Heart left ventricle (tissue), 16 donors: Measurements from ENCODE around the gene CPD. TPM values are rescaled to one million over a fixed set of nuclear protein-coding genes. Genes with fewer than 3 reads are reported as not detected.

Source experiments
- ATAC-seq, 4 donors: fragments of 200-7000 bp; cut with Tn5 transposase; one replicate each; pipeline ENCODE4 v1.9.1; 2020 to 2022; ENCODE audit warnings: moderate library complexity in 4 of 4, mild to moderate bottlenecking in 3 of 4, moderate number of reproducible peaks in 1 of 4
- DNase-seq, 5 donors: peaks; one replicate each; pipeline ENCODE4 v3.0.0-alpha.2; 2020
- H3K27ac ChIP-seq, 12 donors: fragments of 200-600 bp; sonication (generic) in 4 of 12; one replicate each; pipeline versions ENCODE4 v1.5.0 to v1.8.0; 2016 to 2022; ENCODE audit warnings: mild to moderate bottlenecking in 2 of 12
- H3K27me3 ChIP-seq, 9 donors: fragments of 200-600 bp; sonication (generic) in 2 of 9; one replicate each; pipeline versions ENCODE4 v1.5.1 to v1.8.0; 2016 to 2022; ENCODE audit warnings: mild to moderate bottlenecking in 3 of 9
- H3K36me3 ChIP-seq, 9 donors: fragments of 200-600 bp; sonication (generic) in 2 of 9; one replicate each; pipeline versions ENCODE4 v1.5.0 to v1.8.0; 2018 to 2022; ENCODE audit warnings: mild to moderate bottlenecking in 2 of 9
- H3K4me1 ChIP-seq, 12 donors: fragments of 200-600 bp; sonication (generic) in 4 of 12; one replicate each; pipeline versions ENCODE4 v1.5.0 to v1.8.0; 2016 to 2022; ENCODE audit warnings: mild to moderate bottlenecking in 3 of 12
- H3K4me3 ChIP-seq, 12 donors: fragments of 200-600 bp; sonication (generic) in 4 of 12; one replicate each; pipeline versions ENCODE4 v1.5.0 to v1.8.0; 2017 to 2022; ENCODE audit warnings: mild to moderate bottlenecking in 9 of 12, moderate library complexity in 4 of 12
- H3K9me3 ChIP-seq, 12 donors: fragments of 200-600 bp; sonication (generic) in 4 of 12; one replicate each; pipeline versions ENCODE4 v1.5.0 to v1.8.0; 2016 to 2022; ENCODE audit warnings: mild to moderate bottlenecking in 1 of 12
- POLR2A ChIP-seq, 2 donors: fragments of 450-650 bp; IDR thresholded peaks; one replicate each; pipeline ENCODE4 v1.6.1; 2017; ENCODE audit warnings: antibody characterized with exemption in 2 of 2, mild to moderate bottlenecking in 2 of 2, moderate library complexity in 2 of 2
- WGBS, 4 donors: extraction: QIAGEN DNeasy Blood & Tissue Kit in 2 of 4; methylation state at CpG; one replicate each; pipeline versions ENCODE4 v1.1.5 to v1.1.7; 2013 to 2018; 5-methylcytosine and 5-hydroxymethylcytosine counted together
- intact Hi-C, 10 donors: fragments of 100-400 bp; cut with DNase I; formaldehyde crosslinking; loops; one replicate each; pipeline versions ENCODE4 v1.11.1 to v1.14.2; 2022
- polyA plus RNA-seq, 2 donors: library from polyadenylated mRNA; stranded (reverse); fragments of 200-250 nt; gene quantifications; one replicate each; pipeline ENCODE4 v1.2.3, GENCODE V29; 2013
- total RNA-seq, 9 donors: library from RNA; depleted of rRNA in 2 of 9; stranded (reverse); fragments of >200 nt in 2 of 9; fragmentation: NEBNext Ultra II Directional in 3 of 9; extraction: Animal tissue kit (Norgen Biotek cat#: 25700) in 3 of 9; gene quantifications; one replicate each; pipeline versions ENCODE4 v1.1.0 to v1.2.4, GENCODE V29; 2016 to 2023
- TF ChIP-seq, protein P1 (sequence below), 12 donors: fragments of 200-600 bp; sonication (generic) in 4 of 12; IDR thresholded peaks; one replicate each; pipeline versions ENCODE4 v1.5.0 to v1.8.0; 2018 to 2022; ENCODE audit warnings: antibody characterized with exemption in 12 of 12, mild to moderate bottlenecking in 5 of 12
- donor health status: ischemic (EF 13 %, LVEDD 7.1; RV severe dilation, severe dysfunction).
- donor health status: healthy with polysubstance abuse.
- donor health status: DM: no; HTN: yes; CAD: no.
- donor health status: DM: no; HTN: no; CAD: no.
- donor health status: ischemic (EF 25% LVEDD 6.9; RV normal size, moderate dysfunction).
- donor health status: ischemic (EF 25% LVEDD 5.7; RV mildly dilated, moderate dysfunction).
- donor health status: healthy.
- donor health status: DM: yes; HTN: yes; CAD: no.
- donor health status: ischemic (EF 35%, LVEDD 5.7; RV mildly dilated, moderate dysfunction).
- donor health status: nonischemic (EF 11% LVEDD 7.7; RV severe dilation, severe dysfunction).
- donor health status: DM: yes; HTN: yes; CAD: no.
- donor health status: PGD.
- donor health status: ischemic (EF 29% LVEDD 5.4; RV normal size, mild dysfunction).
- donor health status: nonischemic (EF 23%, LVEDD 6.1; RV moderate dilation, normal function).

Gene CPD
- total and polyA plus RNA-seq, 11 donors = 3.6 to 54.2 (median 31.8) TPM

DNA sequence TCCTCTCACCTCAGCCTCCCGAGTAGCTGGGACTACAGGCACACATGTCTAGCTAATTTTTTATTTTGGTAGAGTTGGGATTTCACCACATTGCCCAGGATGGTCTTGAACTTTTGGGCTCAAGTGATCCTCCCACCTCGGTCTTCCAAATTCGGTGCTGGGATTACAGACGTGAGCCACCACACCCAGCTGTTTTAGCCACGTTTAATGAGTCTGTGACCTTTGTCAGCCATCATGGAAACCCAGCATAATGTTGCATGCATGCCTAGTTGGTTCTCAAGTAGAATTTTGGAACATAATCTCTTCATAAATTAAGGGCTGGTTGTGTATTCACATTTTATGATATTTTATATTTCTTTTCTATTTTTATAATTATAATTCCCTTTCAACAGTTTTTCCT lies 140.4 kb downstream of the CPD start:
- intact Hi-C loops = loop anchor here in 1 of 10 donors (5.0 kb wide), 1 partner anchor 37 kb away; no protein-coding TSS in a partner anchor
- H3K4me1 ChIP-seq = peaks cover 0 to 22% (median 8%) of the 10 kb centered on the region in 12 donors
- H3K36me3 ChIP-seq = peaks cover 0 to 78% (median 59%) of the 10 kb centered on the region in 9 donors
- H3K4me3 ChIP-seq = peak overlapping the region in 1 of 12 donors; percentile 24
- WGBS, 4 donors = 75 to 83% (median 78%) methylated on average over 5 of the region's 5 CpGs
- TF ChIP-seq, protein P1, sequence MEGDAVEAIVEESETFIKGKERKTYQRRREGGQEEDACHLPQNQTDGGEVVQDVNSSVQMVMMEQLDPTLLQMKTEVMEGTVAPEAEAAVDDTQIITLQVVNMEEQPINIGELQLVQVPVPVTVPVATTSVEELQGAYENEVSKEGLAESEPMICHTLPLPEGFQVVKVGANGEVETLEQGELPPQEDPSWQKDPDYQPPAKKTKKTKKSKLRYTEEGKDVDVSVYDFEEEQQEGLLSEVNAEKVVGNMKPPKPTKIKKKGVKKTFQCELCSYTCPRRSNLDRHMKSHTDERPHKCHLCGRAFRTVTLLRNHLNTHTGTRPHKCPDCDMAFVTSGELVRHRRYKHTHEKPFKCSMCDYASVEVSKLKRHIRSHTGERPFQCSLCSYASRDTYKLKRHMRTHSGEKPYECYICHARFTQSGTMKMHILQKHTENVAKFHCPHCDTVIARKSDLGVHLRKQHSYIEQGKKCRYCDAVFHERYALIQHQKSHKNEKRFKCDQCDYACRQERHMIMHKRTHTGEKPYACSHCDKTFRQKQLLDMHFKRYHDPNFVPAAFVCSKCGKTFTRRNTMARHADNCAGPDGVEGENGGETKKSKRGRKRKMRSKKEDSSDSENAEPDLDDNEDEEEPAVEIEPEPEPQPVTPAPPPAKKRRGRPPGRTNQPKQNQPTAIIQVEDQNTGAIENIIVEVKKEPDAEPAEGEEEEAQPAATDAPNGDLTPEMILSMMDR (IDR thresholded peaks at IDR 0.05) = no peak
- no peak for TF ChIP-seq POLR2A (IDR thresholded peaks at IDR 0.05)
- no peak for DNase-seq
- no peak for ATAC-seq
- H3K27me3 ChIP-seq = no peaks in the 10 kb centered on the region
- H3K27ac ChIP-seq = peak overlapping the region in 7 of 12 donors; percentile 13 to 52 (median 24)
- H3K9me3 ChIP-seq = no peaks in the 10 kb centered on the region

Other genes starting within 250 kb of the CPD start
- 1 to 10 TPM in 1 of 9 donors, under 1 TPM in 4, not detected in 4; 0.10 to 1.8 (median 0.17) TPM for gene SLC6A4, start 143.2 kb upstream of the CPD start, total RNA-seq
- under 1 TPM; 0.04 to 0.73 TPM for gene SLC6A4, start 143.2 kb upstream of the CPD start, polyA plus RNA-seq
- gene BLMH, start 87.0 kb upstream of the CPD start, total RNA-seq = 10 to 100 TPM; 11.1 to 26.2 (median 15.4) TPM
- 10 to 100 TPM in 1 of 2 donors, 1 to 10 TPM in 1; 5.3 to 22.1 TPM for gene BLMH, start 87.0 kb upstream of the CPD start, polyA plus RNA-seq
- not detected for gene TMIGD1, start 44.9 kb upstream of the CPD start, total RNA-seq
- not detected for gene TMIGD1, start 44.9 kb upstream of the CPD start, polyA plus RNA-seq
- gene GOSR1, start 98.5 kb downstream of the CPD start, total RNA-seq = 10 to 100 TPM; 24.9 to 39.7 (median 32.0) TPM
- 10 to 100 TPM in 1 of 2 donors, 1 to 10 TPM in 1; 8.9 to 20.6 TPM for gene GOSR1, start 98.5 kb downstream of the CPD start, polyA plus RNA-seq